Testis (tissue), 3 donors: ENCODE data around the gene ENPP7. TPM values are rescaled to one million over a fixed set of nuclear protein-coding genes. Genes with fewer than 3 reads are reported as not detected.
"Not testable (repeated sequence)": the region's sequence is repeated elsewhere in the genome, so short reads cannot be mapped to it uniquely, and the experiment has no call there.

Experiments used
- DNase-seq: peaks from one replicate; pipeline ENCODE4 v3.0.0-alpha.2; 2019
- H3K27ac ChIP-seq, 2 donors: fragments of 200-600 bp; sonication (generic); one replicate each; pipeline ENCODE4 v1.5.1; 2019
- H3K27me3 ChIP-seq: fragments of 200-600 bp; sonication (generic); one replicate; pipeline ENCODE4 v1.5.1; 2019
- H3K36me3 ChIP-seq: fragments of 200-600 bp; sonication (generic); one replicate; pipeline ENCODE4 v1.5.1; 2017; ENCODE audit warnings: low read depth; ENCODE audit errors: missing control alignments
- H3K4me1 ChIP-seq: fragments of 200-600 bp; sonication (generic); one replicate; pipeline ENCODE4 v1.5.1; 2019
- H3K4me3 ChIP-seq, 2 donors: fragments of 200-600 bp; sonication (generic); one replicate each; pipeline ENCODE4 v1.5.1; 2017 to 2019
- H3K9me3 ChIP-seq: fragments of 200-600 bp; sonication (generic); one replicate; pipeline ENCODE4 v1.5.1; 2017
- CTCF ChIP-seq, 3 experiments: fragments of 450-650 bp in 2 of 3; fragments of 200-600 bp in 1 of 3; sonication (generic) in 1 of 3; IDR thresholded peaks; one replicate each; pipeline ENCODE4 v1.5.1; 2016 to 2019; ENCODE audit warnings: antibody characterized with exemption in 3 of 3, mild to moderate bottlenecking in 2 of 3, moderate library complexity in 1 of 3
- POLR2A ChIP-seq: fragments of 450-650 bp; IDR thresholded peaks from one replicate; pipeline ENCODE4 v1.6.1; 2017; ENCODE audit warnings: antibody characterized with exemption, mild to moderate bottlenecking, moderate library complexity
- WGBS, 2 donors: methylation state at CpG; one replicate each; pipeline ENCODE4 v1.1.5; 2018; 5-methylcytosine and 5-hydroxymethylcytosine counted together
- intact Hi-C: fragments of 100-400 bp; cut with DNase I; formaldehyde crosslinking; loops from one replicate; pipeline ENCODE4 v1.15.1; 2023; ENCODE audit warnings: low total_unique reads
- polyA plus RNA-seq: library from polyadenylated mRNA; stranded (reverse); fragments of 350-450 nt; fragmentation: Illumina TruSeq; extraction: RNeasy Lipid Tissue Mini Kit (QIAGEN cat#74804); gene quantifications from one replicate; pipeline ENCODE4 v1.2.3, GENCODE V29; 2014; ENCODE audit warnings: low read depth, low replicate concordance; ENCODE audit not compliant: insufficient read depth
- total RNA-seq, 2 donors: library from RNA; depleted of rRNA; stranded (reverse); fragments of >200 nt; gene quantifications; one replicate each; pipeline ENCODE4 v1.2.3, GENCODE V29; 2016

ENPP7 gene
- total and polyA plus RNA-seq, 3 donors from 2014 or later, result 0.12 to 0.24 TPM; not detected in 1

GRCh38 chr17:79754370-79754769 is 23.6 kb downstream of the ENPP7 start:
- Histone ChIP-seq H3K4me1 (no peaks in the 10 kb centered on the region), H3K27ac (no peak overlapping the region), H3K9me3 (no peaks in the 10 kb centered on the region), H3K27me3 (no peaks in the 10 kb centered on the region), H3K4me3 (no peak overlapping the region), H3K36me3 (no peaks in the 10 kb centered on the region)
- TF ChIP-seq POLR2A (no peak), CTCF (IDR thresholded peaks at IDR 0.05) (no peak)
- WGBS, 2 donors, result 70 to 77% methylated on average over 12 of the region's 12 CpGs
- no peak for DNase-seq
- intact Hi-C loops, result no loop called here

- intact Hi-C loops, DNase-seq, H3K4me3 ChIP-seq, H3K36me3 ChIP-seq, H3K27me3 ChIP-seq, H3K27ac ChIP-seq, H3K9me3 ChIP-seq, H3K4me1 ChIP-seq: not testable (repeated sequence)
- 87 to 90% methylated on average over 9 of the region's 9 CpGs for WGBS, 2 donors
These were observed 24.2 kb downstream of the ENPP7 start for GRCh38 chr17:79754903-79755302.

- Histone ChIP-seq H3K4me3 (no peak overlapping the region), H3K4me1 (no peaks in the 10 kb centered on the region), H3K36me3 (no peaks in the 10 kb centered on the region), H3K27ac (no peak overlapping the region), H3K9me3 (no peaks in the 10 kb centered on the region), H3K27me3 (no peaks in the 10 kb centered on the region)
- intact Hi-C loops, result no loop called here
- TF ChIP-seq CTCF (IDR thresholded peaks at IDR 0.05) (no peak), POLR2A (no peak)
- no peak for DNase-seq
- 91 to 93% methylated on average over 14 of the region's 14 CpGs for WGBS, 2 donors
These were observed 24.8 kb downstream of the ENPP7 start for GRCh38 chr17:79755591-79755990.

GRCh38 chr17:79757140-79757745 is 26.5 kb downstream of the ENPP7 start:
- WGBS, 2 donors, result 89 to 96% methylated on average over 15 of the region's 15 CpGs
- H3K4me1 ChIP-seq, result no peaks in the 10 kb centered on the region
- intact Hi-C loops, result no loop called here
- H3K27ac ChIP-seq, result no peak overlapping the region
- no peak overlapping the region for H3K4me3 ChIP-seq
- TF ChIP-seq POLR2A (no peak), CTCF (IDR thresholded peaks at IDR 0.05) (no peak)
- no peak for DNase-seq
- no peaks in the 10 kb centered on the region for H3K27me3 ChIP-seq
- H3K36me3 ChIP-seq, result no peaks in the 10 kb centered on the region
- no peaks in the 10 kb centered on the region for H3K9me3 ChIP-seq

- DNase-seq, result no peak
- H3K4me1 ChIP-seq, result no peaks in the 10 kb centered on the region
- H3K4me3 ChIP-seq, result no peak overlapping the region
- no peaks in the 10 kb centered on the region for H3K9me3 ChIP-seq
- H3K27me3 ChIP-seq, result no peaks in the 10 kb centered on the region
- H3K36me3 ChIP-seq, result no peaks in the 10 kb centered on the region
- TF ChIP-seq POLR2A, result no peak
- no peak for TF ChIP-seq CTCF (IDR thresholded peaks at IDR 0.05)
- WGBS, 2 donors, result 90 to 93% methylated on average over 6 of the region's 6 CpGs
- intact Hi-C loops, result no loop called here
- no peak overlapping the region for H3K27ac ChIP-seq
These were observed 27.5 kb downstream of the ENPP7 start for GRCh38 chr17:79758271-79758670.
